Prostate gland (tissue), 2 donors: Measurements from ENCODE around the gene ATG4D.

ENCODE experiments used
- POLR2A ChIP-seq: fragments of 450-650 bp; IDR thresholded peaks from one replicate; pipeline ENCODE4 v1.6.1; 2016; ENCODE audit warnings: antibody characterized with exemption, mild to moderate bottlenecking
- POLR2AphosphoS5 ChIP-seq: sonication (generic); formaldehyde crosslinking; IDR thresholded peaks from one replicate; pipeline ENCODE4 v1.6.1; 2017; ENCODE audit warnings: antibody characterized with exemption
- TF ChIP-seq, protein P1 (sequence below), 4 experiments: fragments of 200-600 bp in 2 of 4; fragments of 450-650 bp in 2 of 4; sonication (generic) in 2 of 4; IDR thresholded peaks; 1 replicate in 3 of 4; 2 replicates in 1 of 4; pipeline ENCODE4 v1.5.1; 2016 to 2019; ENCODE audit warnings: antibody characterized with exemption in 4 of 4, mild to moderate bottlenecking in 2 of 4, moderate library complexity in 2 of 4

DNA sequence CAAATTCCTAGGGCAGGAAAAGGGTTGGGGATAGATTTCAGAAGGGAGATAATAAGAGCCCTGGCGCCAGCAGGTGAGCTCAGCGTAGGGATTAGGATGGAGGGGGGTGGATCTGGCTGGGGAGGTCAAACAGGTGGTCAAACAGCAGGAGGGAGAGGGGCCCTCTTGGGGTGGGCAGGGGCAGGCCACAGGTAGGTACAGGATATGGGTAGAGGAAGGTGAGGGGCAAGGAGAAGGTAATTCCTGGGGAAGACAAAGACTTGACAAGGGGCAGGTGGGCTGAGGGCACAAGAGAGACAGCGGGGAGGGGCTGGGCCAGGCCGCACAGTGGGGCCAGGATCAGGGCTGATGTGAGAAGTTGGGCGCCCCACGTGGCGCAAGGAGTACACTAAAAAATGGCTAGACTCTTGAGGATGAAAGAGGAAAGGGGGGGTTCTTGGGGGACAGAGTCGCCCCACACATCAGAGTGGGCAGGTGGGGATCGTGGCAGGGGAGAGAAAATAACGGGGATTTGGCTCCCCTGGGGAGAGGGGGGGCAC is 21.4 kb downstream of the ATG4D start:
- TF ChIP-seq, protein P1, sequence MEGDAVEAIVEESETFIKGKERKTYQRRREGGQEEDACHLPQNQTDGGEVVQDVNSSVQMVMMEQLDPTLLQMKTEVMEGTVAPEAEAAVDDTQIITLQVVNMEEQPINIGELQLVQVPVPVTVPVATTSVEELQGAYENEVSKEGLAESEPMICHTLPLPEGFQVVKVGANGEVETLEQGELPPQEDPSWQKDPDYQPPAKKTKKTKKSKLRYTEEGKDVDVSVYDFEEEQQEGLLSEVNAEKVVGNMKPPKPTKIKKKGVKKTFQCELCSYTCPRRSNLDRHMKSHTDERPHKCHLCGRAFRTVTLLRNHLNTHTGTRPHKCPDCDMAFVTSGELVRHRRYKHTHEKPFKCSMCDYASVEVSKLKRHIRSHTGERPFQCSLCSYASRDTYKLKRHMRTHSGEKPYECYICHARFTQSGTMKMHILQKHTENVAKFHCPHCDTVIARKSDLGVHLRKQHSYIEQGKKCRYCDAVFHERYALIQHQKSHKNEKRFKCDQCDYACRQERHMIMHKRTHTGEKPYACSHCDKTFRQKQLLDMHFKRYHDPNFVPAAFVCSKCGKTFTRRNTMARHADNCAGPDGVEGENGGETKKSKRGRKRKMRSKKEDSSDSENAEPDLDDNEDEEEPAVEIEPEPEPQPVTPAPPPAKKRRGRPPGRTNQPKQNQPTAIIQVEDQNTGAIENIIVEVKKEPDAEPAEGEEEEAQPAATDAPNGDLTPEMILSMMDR (IDR thresholded peaks at IDR 0.05), result no peak
- TF ChIP-seq POLR2AphosphoS5 (no peak), POLR2A (no peak)
